ENCODE results near the gene TASP1.

The TASP1 gene

GRCh38 chr20:13638496-13639149, at the start of gene TASP1:
Gene TASP1, minus strand, starts transcription at chr20:13638932. Its CDS starts 8,854 bp downstream, at chr20:13630078.
- DNase-seq (ENCODE audit: low spot score): peak; percentile 99
- H3K27ac ChIP-seq (ENCODE audit: poor library complexity, severe bottlenecking): peak within 1 kb of the TSS; percentile 70
- no peaks in the 10 kb centered on the region for H3K27me3 ChIP-seq (ENCODE audit: insufficient read depth, poor library complexity, severe bottlenecking)
- no peaks in the 10 kb centered on the region for H3K9me3 ChIP-seq (ENCODE audit: severe bottlenecking)
- TF ChIP-seq, protein P1, sequence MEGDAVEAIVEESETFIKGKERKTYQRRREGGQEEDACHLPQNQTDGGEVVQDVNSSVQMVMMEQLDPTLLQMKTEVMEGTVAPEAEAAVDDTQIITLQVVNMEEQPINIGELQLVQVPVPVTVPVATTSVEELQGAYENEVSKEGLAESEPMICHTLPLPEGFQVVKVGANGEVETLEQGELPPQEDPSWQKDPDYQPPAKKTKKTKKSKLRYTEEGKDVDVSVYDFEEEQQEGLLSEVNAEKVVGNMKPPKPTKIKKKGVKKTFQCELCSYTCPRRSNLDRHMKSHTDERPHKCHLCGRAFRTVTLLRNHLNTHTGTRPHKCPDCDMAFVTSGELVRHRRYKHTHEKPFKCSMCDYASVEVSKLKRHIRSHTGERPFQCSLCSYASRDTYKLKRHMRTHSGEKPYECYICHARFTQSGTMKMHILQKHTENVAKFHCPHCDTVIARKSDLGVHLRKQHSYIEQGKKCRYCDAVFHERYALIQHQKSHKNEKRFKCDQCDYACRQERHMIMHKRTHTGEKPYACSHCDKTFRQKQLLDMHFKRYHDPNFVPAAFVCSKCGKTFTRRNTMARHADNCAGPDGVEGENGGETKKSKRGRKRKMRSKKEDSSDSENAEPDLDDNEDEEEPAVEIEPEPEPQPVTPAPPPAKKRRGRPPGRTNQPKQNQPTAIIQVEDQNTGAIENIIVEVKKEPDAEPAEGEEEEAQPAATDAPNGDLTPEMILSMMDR (IDR thresholded peaks at IDR 0.05; ENCODE audit: poor library complexity, severe bottlenecking): no peak
- ATAC-seq (ENCODE audit: low read depth): peak; percentile 96
- H3K36me3 ChIP-seq (ENCODE audit: low read depth): no peaks in the 10 kb centered on the region
- H3K4me3 ChIP-seq (ENCODE audit: severe bottlenecking): peak within 1 kb of the TSS; percentile 81
- peaks cover 12% of the 10 kb centered on the region for H3K4me1 ChIP-seq (ENCODE audit: insufficient read depth, poor library complexity, severe bottlenecking)

GRCh38 chr20:13687815-13688214, 49.1 kb upstream of the TASP1 start:
- no peak overlapping the region for H3K4me3 ChIP-seq (ENCODE audit: severe bottlenecking)
- TF ChIP-seq, protein P1 (IDR thresholded peaks at IDR 0.05; ENCODE audit: poor library complexity, severe bottlenecking): no peak
- H3K9me3 ChIP-seq (ENCODE audit: severe bottlenecking): no peaks in the 10 kb centered on the region
- no peaks in the 10 kb centered on the region for H3K4me1 ChIP-seq (ENCODE audit: insufficient read depth, poor library complexity, severe bottlenecking)
- no peak overlapping the region for H3K27ac ChIP-seq (ENCODE audit: poor library complexity, severe bottlenecking)
- H3K36me3 ChIP-seq (ENCODE audit: low read depth): no peaks in the 10 kb centered on the region
- ATAC-seq (ENCODE audit: low read depth) (no peak), DNase-seq (ENCODE audit: low spot score) (no peak)
- peaks cover 3% of the 10 kb centered on the region for H3K27me3 ChIP-seq (ENCODE audit: insufficient read depth, poor library complexity, severe bottlenecking)

GRCh38 chr20:13685623-13686022, 46.9 kb upstream of the TASP1 start:
- no peak for ATAC-seq (ENCODE audit: low read depth)
- Histone ChIP-seq H3K4me1 (ENCODE audit: insufficient read depth, poor library complexity, severe bottlenecking) (no peaks in the 10 kb centered on the region), H3K36me3 (ENCODE audit: low read depth) (no peaks in the 10 kb centered on the region), H3K27ac (ENCODE audit: poor library complexity, severe bottlenecking) (no peak overlapping the region), H3K27me3 (ENCODE audit: insufficient read depth, poor library complexity, severe bottlenecking) (peaks cover 3% of the 10 kb centered on the region), H3K4me3 (ENCODE audit: severe bottlenecking) (no peak overlapping the region), H3K9me3 (ENCODE audit: severe bottlenecking) (no peaks in the 10 kb centered on the region)
- no peak for DNase-seq (ENCODE audit: low spot score)
- TF ChIP-seq, protein P1 (IDR thresholded peaks at IDR 0.05; ENCODE audit: poor library complexity, severe bottlenecking): no peak

DNA sequence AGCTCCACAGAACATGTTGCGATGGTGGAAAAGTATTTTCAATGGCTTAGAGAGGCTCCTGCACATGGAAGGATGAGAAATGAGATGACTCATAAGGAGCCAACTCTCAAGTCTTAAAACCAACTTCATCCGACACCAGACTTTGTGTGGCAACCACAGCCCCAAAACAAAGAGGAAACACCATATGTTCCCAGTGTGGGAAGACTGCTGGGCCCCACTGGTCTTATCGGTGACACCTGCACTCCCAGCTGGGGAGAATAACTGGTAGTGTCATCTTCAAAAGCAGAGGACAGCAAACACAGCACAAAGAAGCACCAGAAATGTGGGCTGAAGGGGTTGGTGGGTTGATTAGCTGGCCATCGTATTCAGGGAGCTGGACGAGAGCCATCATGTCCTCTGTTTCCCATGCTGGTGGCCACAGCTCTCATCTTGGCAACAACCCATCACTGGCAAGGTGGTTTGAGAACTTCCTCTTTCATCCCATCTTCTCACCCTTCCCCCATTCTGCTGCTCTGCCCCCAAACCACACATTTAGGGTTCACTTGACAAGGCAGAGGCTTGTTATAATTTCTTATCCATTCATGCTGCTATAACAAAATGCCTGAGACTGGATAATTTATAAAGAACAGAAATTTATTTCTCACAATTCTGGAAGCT, 46.0 kb upstream of the TASP1 start:
- peaks cover 3% of the 10 kb centered on the region for H3K27me3 ChIP-seq (ENCODE audit: insufficient read depth, poor library complexity, severe bottlenecking)
- TF ChIP-seq, protein P1 (IDR thresholded peaks at IDR 0.05; ENCODE audit: poor library complexity, severe bottlenecking): no peak
- H3K4me1 ChIP-seq (ENCODE audit: insufficient read depth, poor library complexity, severe bottlenecking): no peaks in the 10 kb centered on the region
- H3K27ac ChIP-seq (ENCODE audit: poor library complexity, severe bottlenecking): no peak overlapping the region
- no peak overlapping the region for H3K4me3 ChIP-seq (ENCODE audit: severe bottlenecking)
- no peak for ATAC-seq (ENCODE audit: low read depth)
- no peaks in the 10 kb centered on the region for H3K9me3 ChIP-seq (ENCODE audit: severe bottlenecking)
- no peak for DNase-seq (ENCODE audit: low spot score)
- H3K36me3 ChIP-seq (ENCODE audit: low read depth): no peaks in the 10 kb centered on the region

GRCh38 chr20:13683833-13684232, 45.1 kb upstream of the TASP1 start:
- H3K9me3 ChIP-seq (ENCODE audit: severe bottlenecking): no peaks in the 10 kb centered on the region
- DNase-seq (ENCODE audit: low spot score) (no peak), ATAC-seq (ENCODE audit: low read depth) (no peak)
- H3K36me3 ChIP-seq (ENCODE audit: low read depth): no peaks in the 10 kb centered on the region
- H3K4me1 ChIP-seq (ENCODE audit: insufficient read depth, poor library complexity, severe bottlenecking): no peaks in the 10 kb centered on the region
- H3K27me3 ChIP-seq (ENCODE audit: insufficient read depth, poor library complexity, severe bottlenecking): peaks cover 3% of the 10 kb centered on the region
- no peak overlapping the region for H3K4me3 ChIP-seq (ENCODE audit: severe bottlenecking)
- H3K27ac ChIP-seq (ENCODE audit: poor library complexity, severe bottlenecking): no peak overlapping the region
- TF ChIP-seq, protein P1 (IDR thresholded peaks at IDR 0.05; ENCODE audit: poor library complexity, severe bottlenecking): no peak

Measured in RWPE2 (cell line).